AG04450 (cell line): ENCODE data around the gene PADI6. TPM values are rescaled to one million over a fixed set of nuclear protein-coding genes. Genes with fewer than 3 reads are reported as not detected.
A peak's percentile ranks its signal among the peaks of the same experiment; 100 is the strongest.
"Not testable (repeated sequence)": the region's sequence is repeated elsewhere in the genome, so short reads cannot be mapped to it uniquely, and the experiment has no call there.

ENCODE experiments used
- CTCF ChIA-PET: fragments of 300-600, 350-600 bp; formaldehyde crosslinking; extraction: SDS; loops from one replicate; lab custom pipeline; 2022; ENCODE audit warnings: antibody characterized with exemption, inconsistent platforms; lab: Charles Lee
- POLR2A ChIA-PET: fragments of 350-600 bp; formaldehyde crosslinking; extraction: SDS; loops from one replicate; lab custom pipeline; 2021; ENCODE audit warnings: antibody characterized with exemption, inconsistent platforms; lab: Yijun Ruan, JAX
- DNase-seq: peaks from one replicate; pipeline ENCODE4 v3.0.0-alpha.2; 2011; ENCODE audit warnings: low read depth, low spot score
- H3K27ac ChIP-seq: one replicate; pipeline ENCODE4 v1.5.1; 2012; ENCODE audit warnings: low read depth, low read length, control low read depth
- H3K27me3 ChIP-seq: one replicate; pipeline ENCODE4 v1.6.0; 2012; ENCODE audit warnings: low read length; ENCODE audit not compliant: control insufficient read depth, insufficient read depth
- H3K4me3 ChIP-seq: 2 replicates; pipeline ENCODE4 v1.5.1; 2011; ENCODE audit warnings: mild to moderate bottlenecking, low read depth, low read length, control low read depth
- H3K9me3 ChIP-seq: 2 replicates; pipeline ENCODE4 v1.5.1; 2012; ENCODE audit warnings: low read length; ENCODE audit not compliant: control insufficient read depth, insufficient read depth
- CTCF ChIP-seq: IDR thresholded peaks from 2 replicates; pipeline ENCODE4 v1.5.1; 2011; ENCODE audit warnings: low read depth, low read length, control low read depth, inconsistent platforms
- polyA plus RNA-seq: library from polyadenylated mRNA; depleted of rRNA; stranded (reverse); fragments of >200 nt; gene quantifications from 2 replicates; pipeline ENCODE4 v1.2.3, GENCODE V29; 2011

The PADI6 gene
- polyA plus RNA-seq, 1 experiment: not detected

GRCh38 chr1:17405898-17406759 is 34.1 kb downstream of the PADI6 start:
- CTCF ChIA-PET: interaction anchor here (0.6 to 2.7 kb wide), 15 partner anchors 8 to 348 kb away, joined by 3 to 14 read pairs (median 4); no protein-coding TSS in a partner anchor
- Histone ChIP-seq H3K4me3 (no peak overlapping the region), H3K9me3 (no peaks in the 10 kb centered on the region), H3K27me3 (no peaks in the 10 kb centered on the region), H3K27ac (no peak overlapping the region)
- peak; percentile 8 for DNase-seq
- POLR2A ChIA-PET: no interaction called here
- TF ChIP-seq CTCF: peak; percentile 78

GRCh38 chr1:17406760-17407475 is 34.9 kb downstream of the PADI6 start:
- H3K4me3 ChIP-seq, POLR2A ChIA-PET, H3K27ac ChIP-seq, DNase-seq, H3K9me3 ChIP-seq, H3K27me3 ChIP-seq: not testable (repeated sequence)
- CTCF ChIA-PET: interaction anchor here (0.6 to 2.7 kb wide), 13 partner anchors 8 to 349 kb away, joined by 3 to 14 read pairs (median 4); no protein-coding TSS in a partner anchor

GRCh38 chr1:17407786-17408514 is 36.0 kb downstream of the PADI6 start:
- DNase-seq, H3K27me3 ChIP-seq, H3K4me3 ChIP-seq, H3K27ac ChIP-seq, H3K9me3 ChIP-seq: not testable (repeated sequence)
- POLR2A ChIA-PET: interaction anchor here (0.6 kb wide), 1 partner anchor 342 kb away, joined by 3 read pairs; no protein-coding TSS in a partner anchor
- CTCF ChIA-PET: interaction anchor here (0.5 to 2.3 kb wide), 3 partner anchors 94 to 350 kb away, joined by 4 to 14 read pairs (median 6); no protein-coding TSS in a partner anchor

GRCh38 chr1:17409391-17409811 is 37.4 kb downstream of the PADI6 start:
- no peak for TF ChIP-seq CTCF
- Histone ChIP-seq H3K27ac (no peak overlapping the region), H3K9me3 (no peaks in the 10 kb centered on the region), H3K27me3 (no peaks in the 10 kb centered on the region), H3K4me3 (no peak overlapping the region)
- ChIA-PET POLR2A (no interaction called here), CTCF (no interaction called here)
- DNase-seq: no peak

- ChIA-PET POLR2A (no interaction called here), CTCF (no interaction called here)
- H3K27me3 ChIP-seq: no peaks in the 10 kb centered on the region
- TF ChIP-seq CTCF: no peak
- DNase-seq: no peak
- H3K27ac ChIP-seq: no peak overlapping the region
- no peak overlapping the region for H3K4me3 ChIP-seq
- H3K9me3 ChIP-seq: no peaks in the 10 kb centered on the region
These were observed 40.3 kb downstream of the PADI6 start for GRCh38 chr1:17412093-17412870.
